K562 (cell line): ENCODE results near the gene DYSF. TPM values are rescaled to one million over a fixed set of nuclear protein-coding genes. Genes with fewer than 3 reads are reported as not detected.

ENCODE experiments used
- ATAC-seq: fragments of 200-7000 bp; cut with Tn5 transposase; 3 replicates; pipeline ENCODE4 v1.9.1; 2020; ENCODE audit warnings: moderate library complexity
- BruUV-seq: library from RNA; stranded (reverse); fragments of 400-500 nt; replicated peaks from 2 replicates; lab custom pipeline; 2021; lab: Mats Ljungman, UMichigan
- CTCF ChIA-PET: fragments of 300-600 bp; formaldehyde crosslinking; extraction: SDS; loops from one replicate; lab custom pipeline; 2021; ENCODE audit warnings: low intra/inter-chr PET ratio; lab: Yijun Ruan, JAX
- POLR2A ChIA-PET: fragments of 300-600, 350-650 bp; sonication (Branson Sonifier 250); formaldehyde crosslinking; extraction: SDS; loops from one replicate; lab custom pipeline; 2021; ENCODE audit warnings: antibody characterized with exemption, inconsistent platforms; lab: Yijun Ruan, JAX
- DNase-seq, 4 experiments: peaks; one replicate each; pipeline versions ENCODE4 v3.0.0 to v3.0.0-alpha.2; 2011 to 2018; ENCODE audit warnings: low spot score in 3 of 4, mixed read lengths in 3 of 4; ENCODE audit errors: extremely low read depth in 1 of 4
- FAIRE-seq: peaks from 2 replicates; lab custom pipeline; 2011; peaks lifted over from hg19 to GRCh38; lab: Jason Lieb, UNC
- H2AFZ ChIP-seq: 2 replicates; pipeline ENCODE4 v1.6.0; 2011; ENCODE audit warnings: low read depth, low read length, control low read depth, inconsistent platforms
- H3K27ac ChIP-seq: fragments of 200-600 bp; 3 replicates; pipeline ENCODE4 v1.8.0; 2011; ENCODE audit warnings: low read depth, mild to moderate bottlenecking, control low read depth, inconsistent platforms, low read length, moderate library complexity, mixed read lengths; ENCODE audit errors: extremely low read depth
- H3K27me3 ChIP-seq, 2 experiments: fragments of 300-600 bp in 1 of 2; 2 replicates in 1 of 2; 3 replicates in 1 of 2; pipeline versions ENCODE4 v1.6.0 to v1.8.0; 2011; ENCODE audit warnings: inconsistent platforms in 2 of 2, low read length in 2 of 2, mild to moderate bottlenecking in 1 of 2, mixed read lengths in 1 of 2, moderate library complexity in 1 of 2; ENCODE audit not compliant: control insufficient read depth in 2 of 2, insufficient read depth in 2 of 2
- H3K36me3 ChIP-seq: fragments of 300-600 bp; 3 replicates; pipeline ENCODE4 v1.8.0; 2011; ENCODE audit warnings: mild to moderate bottlenecking, low read length, inconsistent platforms; ENCODE audit not compliant: control insufficient read depth, insufficient read depth
- H3K4me1 ChIP-seq, 2 experiments: fragments of 200-600 bp in 1 of 2; replicated peaks in 1 of 2; 2 replicates in 1 of 2; 3 replicates in 1 of 2; pipeline versions ENCODE4 v1.5.1 to v1.8.0; 2011; ENCODE audit warnings: inconsistent platforms in 2 of 2, low read length in 2 of 2, mild to moderate bottlenecking in 1 of 2, mixed read lengths in 1 of 2, moderate library complexity in 1 of 2; ENCODE audit not compliant: control insufficient read depth in 2 of 2, insufficient read depth in 2 of 2
- H3K4me2 ChIP-seq: 2 replicates; pipeline ENCODE4 v1.6.1; 2011; ENCODE audit warnings: low read length, control low read depth, inconsistent platforms, mixed read lengths; ENCODE audit not compliant: insufficient read depth
- H3K4me3 ChIP-seq: fragments of 200-600 bp; sonication (generic), shearing (Covaris generic); 2 replicates; pipeline ENCODE4 v1.5.1; 2016; ENCODE audit warnings: control low read depth, inconsistent platforms
- H3K79me2 ChIP-seq: fragments of 200-600 bp; 3 replicates; pipeline ENCODE4 v1.8.0; 2011; ENCODE audit warnings: low read length, inconsistent platforms; ENCODE audit not compliant: control insufficient read depth, insufficient read depth
- H3K9ac ChIP-seq, 2 experiments: 2 replicates each; pipeline versions ENCODE4 v1.6.0 to v1.6.1; 2011; ENCODE audit warnings: low read depth in 2 of 2, low read length in 2 of 2, control low read depth in 1 of 2, inconsistent platforms in 1 of 2, mild to moderate bottlenecking in 1 of 2, mixed read lengths in 1 of 2; ENCODE audit not compliant: insufficient read depth in 1 of 2
- H3K9me1 ChIP-seq: one replicate; pipeline ENCODE4 v1.6.0; 2011; ENCODE audit warnings: inconsistent platforms, mild to moderate bottlenecking, low read length, moderate library complexity; ENCODE audit not compliant: control insufficient read depth, insufficient read depth
- H3K9me3 ChIP-seq: replicated peaks from 2 replicates; pipeline ENCODE4 v1.5.1; 2011; ENCODE audit warnings: low read depth, low read length, inconsistent platforms; ENCODE audit not compliant: control insufficient read depth, insufficient read depth
- H4K20me1 ChIP-seq: replicated peaks from 2 replicates; pipeline ENCODE4 v1.6.1; 2011; ENCODE audit warnings: low read length, inconsistent platforms, mixed read lengths; ENCODE audit not compliant: control insufficient read depth, insufficient read depth
- BRCA1 ChIP-seq, 2 experiments: fragments of 450-650 bp in 1 of 2; sonication (generic) in 1 of 2; formaldehyde crosslinking in 1 of 2; IDR thresholded peaks; 2 replicates each; pipeline versions ENCODE4 v1.5.0 to v1.6.1; 2017 to 2020; ENCODE audit warnings: mild to moderate bottlenecking in 1 of 2, missing genetic modification reagents in 1 of 2
- ELK3 ChIP-seq: fragments of 450-650 bp; formaldehyde crosslinking; IDR thresholded peaks from 2 replicates; pipeline ENCODE4 v1.4.0; 2020; ENCODE audit warnings: mild to moderate bottlenecking
- HNRNPK ChIP-seq: fragments of 200-400 bp; formaldehyde crosslinking; IDR thresholded peaks from one replicate; pipeline ENCODE4 v1.6.1; 2018; ENCODE audit warnings: mild to moderate bottlenecking, low read depth, low read length; ENCODE audit not compliant: poor library complexity, severe bottlenecking
- HNRNPL ChIP-seq: fragments of 200-400 bp; formaldehyde crosslinking; IDR thresholded peaks from 2 replicates; pipeline ENCODE4 v1.6.1; 2017; ENCODE audit warnings: low read depth, mild to moderate bottlenecking, low read length
- HSF4 ChIP-seq: fragments of 250-450 bp; sonication (Bioruptor Pico); IDR thresholded peaks from 2 replicates; pipeline ENCODE4 v2.1.2; 2022; ENCODE audit warnings: mild to moderate bottlenecking, moderate library complexity, borderline replicate concordance
- MITF ChIP-seq: IDR thresholded peaks from 2 replicates; pipeline ENCODE4 v1.6.1; 2014; ENCODE audit warnings: antibody characterized with exemption
- PHF20 ChIP-seq: fragments of 450-650 bp; IDR thresholded peaks from 2 replicates; pipeline ENCODE4 v1.6.1; 2018; ENCODE audit not compliant: partially characterized antibody
- ZFP91 ChIP-seq: sonication (generic); formaldehyde crosslinking; IDR thresholded peaks from 2 replicates; pipeline ENCODE4 v1.8.0; 2022; ENCODE audit warnings: mild to moderate bottlenecking, missing genetic modification reagents
- WGBS: fragments of 100-300 bp; shearing (Covaris generic); methylation state at CpG from one replicate; pipeline ENCODE4 v1.1.6; 2016; ENCODE audit warnings: low coverage, mixed read lengths; ENCODE audit not compliant: insufficient coverage; ENCODE audit errors: missing lambda C conversion rate; 5-methylcytosine and 5-hydroxymethylcytosine counted together
- in situ Hi-C: fragments of 300-500 bp; cut with MboI; formaldehyde crosslinking; loops from 4 replicates; pipeline ENCODE4 v1.15.0; 2018; ENCODE audit warnings: inconsistent platforms, mixed read lengths
- intact Hi-C: fragments of 100-400 bp; cut with micrococcal nuclease; formaldehyde crosslinking; loops from 2 replicates; pipeline ENCODE4 v1.14.2; 2022
- polyA plus RNA-seq, 8 experiments: library from polyadenylated mRNA; depleted of rRNA in 4 of 8; stranded (reverse) in 5 of 8; unstranded in 3 of 8; fragments of >200 nt; fragmentation: Nextera tagmentation in 2 of 8; fragmentation: Illumina TruSeq in 1 of 8; extraction: Ambion mirVana in 2 of 8; extraction: Trizol in 1 of 8; gene quantifications; 2 replicates each; pipeline versions ENCODE4 v1.2.1 to v1.2.3, GENCODE V29; 2011 to 2014; ENCODE audit warnings: inconsistent platforms in 1 of 8, missing spikeins in 1 of 8
- total RNA-seq, 7 experiments: library from RNA; depleted of rRNA in 6 of 7; stranded (reverse); fragments of >200 nt in 6 of 7; fragmentation: Illumina TruSeq in 2 of 7; extraction: Trizol in 2 of 7; gene quantifications; 2 replicates each; pipeline versions ENCODE4 v1.2.1 to v1.2.3, GENCODE V29; 2011 to 2021; ENCODE audit warnings: low replicate concordance in 1 of 7

The DYSF gene
- total and polyA plus RNA-seq, 9 of the 15 experiments (the other 6 are each of a cell fraction or from before 2014, with no cell fraction given) = 0.01 to 0.80 (median 0.29) TPM

GRCh38 chr2:71697106-71698004, 244.0 kb downstream of the DYSF start:
- Histone ChIP-seq H3K4me1 (no peaks in the 10 kb centered on the region), H3K79me2 (no peaks in the 10 kb centered on the region), H4K20me1 (peaks cover 10% of the 10 kb centered on the region; the same call in 1 of the 2 replicates), H3K9me3 (no peaks in the 10 kb centered on the region), H3K9ac (no peak overlapping the region), H3K27me3 (peaks cover 25 to 71% of the 10 kb centered on the region in 2 experiments), H2AFZ (no peak overlapping the region), H3K36me3 (no peaks in the 10 kb centered on the region), H3K27ac (no peak overlapping the region), H3K4me3 (no peak overlapping the region), H3K4me2 (no peak overlapping the region), H3K9me1 (no peaks in the 10 kb centered on the region)
- TF ChIP-seq ZFP91 (no peak), PHF20 (no peak), HNRNPL (no peak), HSF4 (CRISPR knock-in tag) (no peak), HNRNPK (no peak), ELK3 (no peak), MITF (no peak), BRCA1 (IDR thresholded peaks at IDR 0.05) (no peak), BRCA1 (CRISPR knock-in tag; IDR thresholded peaks at IDR 0.05) (no peak)
- no TSS peak for BruUV-seq
- ChIA-PET POLR2A (interaction anchor here (0.5 kb wide), 1 partner anchor 14 kb away, joined by 4 read pairs; no protein-coding TSS in a partner anchor), CTCF (no interaction called here)
- intact Hi-C loops = no loop called here
- in situ Hi-C loops = no loop called here
- DNase-seq = no peak
- no peak for ATAC-seq
- FAIRE-seq = no peak
- 3% methylated on average over 11 of the region's 14 CpGs for WGBS
